ENCODE data around the gene CMTM4.
"Not testable (repeated sequence)": the region's sequence is repeated elsewhere in the genome, so short reads cannot be mapped to it uniquely, and the experiment has no call there.

Gene CMTM4

DNA sequence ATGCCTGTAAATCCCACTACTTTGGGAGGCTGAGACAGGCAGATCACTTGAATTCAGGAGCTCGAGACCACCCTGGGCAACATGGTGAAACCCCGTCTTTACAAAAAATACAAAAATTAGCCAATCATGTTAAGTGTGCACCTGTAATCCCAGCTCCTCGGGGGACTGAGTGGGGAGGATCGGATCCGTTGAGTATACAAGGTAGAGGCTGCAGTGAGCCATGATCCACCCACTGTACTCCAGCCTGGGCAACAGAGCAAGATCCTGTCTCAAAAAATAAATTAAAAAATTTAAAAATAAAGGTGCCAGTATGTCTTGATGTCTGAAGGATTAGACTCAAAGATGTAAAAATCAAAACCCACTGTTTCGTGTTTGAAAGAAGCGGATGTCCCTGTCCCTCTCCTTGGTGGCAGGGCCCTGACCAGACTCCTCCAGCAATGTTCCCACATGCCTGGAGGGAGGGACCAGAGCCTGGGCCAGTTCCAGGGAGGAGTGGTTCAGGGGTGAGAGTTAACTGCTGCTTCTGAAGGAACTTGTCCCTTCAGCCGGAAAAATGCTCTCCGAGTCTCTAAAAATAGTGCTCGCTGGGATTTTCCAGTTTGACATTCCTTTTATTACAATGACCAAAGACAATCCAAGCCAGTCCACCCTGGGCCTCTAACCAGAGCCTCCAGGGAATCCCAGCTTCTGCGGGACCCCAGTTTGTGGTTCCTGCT is 9.4 kb upstream of the CMTM4 start:
- DNase-seq (ENCODE audit: low spot score) = no peak

- DNase-seq (ENCODE audit: low spot score) = no peak
Observed at GRCh38 chr16:66703406-66704215, 7.1 kb upstream of the CMTM4 start.

GRCh38 chr16:66701516-66701915 is 5.0 kb upstream of the CMTM4 start:
- DNase-seq (ENCODE audit: low spot score) = no peak

DNA sequence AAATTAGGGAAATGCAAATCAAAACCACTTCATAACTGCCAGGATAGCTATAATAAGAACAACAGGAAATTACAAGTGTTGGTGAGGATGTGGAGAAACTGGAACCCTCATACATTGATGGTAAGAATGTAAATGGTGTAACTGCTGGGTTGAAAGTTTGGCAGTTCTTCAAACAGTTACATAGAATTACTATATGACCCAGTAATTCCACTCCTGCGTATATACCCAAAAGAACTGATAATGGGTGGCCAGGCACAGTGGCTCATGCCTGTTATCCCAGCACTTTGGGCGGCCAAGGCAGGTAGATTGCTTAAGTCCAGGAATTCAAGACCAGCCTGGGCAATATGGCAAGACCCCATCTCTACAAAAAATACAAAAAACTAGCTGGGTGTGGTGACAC is 4.5 kb upstream of the CMTM4 start:
- no peak for DNase-seq (ENCODE audit: low spot score)

- no peak for DNase-seq (ENCODE audit: low spot score)
Observed at GRCh38 chr16:66699898-66700297, 3.4 kb upstream of the CMTM4 start.

DNA sequence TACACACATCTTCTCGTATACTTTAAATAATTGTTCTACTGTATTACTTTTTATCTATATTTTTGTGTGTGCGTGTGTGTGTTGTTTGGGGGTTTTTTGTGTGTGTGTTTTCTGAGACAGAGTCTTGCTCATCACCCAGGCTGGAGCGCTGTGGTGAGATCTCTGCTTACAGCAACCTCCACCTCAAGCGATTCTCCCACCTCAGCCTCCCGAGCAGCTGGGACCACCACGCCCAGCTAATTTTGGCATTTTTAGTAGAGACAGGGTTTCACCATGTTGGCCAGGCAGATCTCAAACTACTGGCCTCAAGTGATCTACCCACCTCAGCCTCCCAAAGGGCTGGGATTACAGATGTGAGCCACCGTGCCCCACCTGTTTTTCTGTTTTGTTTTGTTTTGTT is 1.5 kb upstream of the CMTM4 start:
- DNase-seq (ENCODE audit: low spot score) = no peak

DNA sequence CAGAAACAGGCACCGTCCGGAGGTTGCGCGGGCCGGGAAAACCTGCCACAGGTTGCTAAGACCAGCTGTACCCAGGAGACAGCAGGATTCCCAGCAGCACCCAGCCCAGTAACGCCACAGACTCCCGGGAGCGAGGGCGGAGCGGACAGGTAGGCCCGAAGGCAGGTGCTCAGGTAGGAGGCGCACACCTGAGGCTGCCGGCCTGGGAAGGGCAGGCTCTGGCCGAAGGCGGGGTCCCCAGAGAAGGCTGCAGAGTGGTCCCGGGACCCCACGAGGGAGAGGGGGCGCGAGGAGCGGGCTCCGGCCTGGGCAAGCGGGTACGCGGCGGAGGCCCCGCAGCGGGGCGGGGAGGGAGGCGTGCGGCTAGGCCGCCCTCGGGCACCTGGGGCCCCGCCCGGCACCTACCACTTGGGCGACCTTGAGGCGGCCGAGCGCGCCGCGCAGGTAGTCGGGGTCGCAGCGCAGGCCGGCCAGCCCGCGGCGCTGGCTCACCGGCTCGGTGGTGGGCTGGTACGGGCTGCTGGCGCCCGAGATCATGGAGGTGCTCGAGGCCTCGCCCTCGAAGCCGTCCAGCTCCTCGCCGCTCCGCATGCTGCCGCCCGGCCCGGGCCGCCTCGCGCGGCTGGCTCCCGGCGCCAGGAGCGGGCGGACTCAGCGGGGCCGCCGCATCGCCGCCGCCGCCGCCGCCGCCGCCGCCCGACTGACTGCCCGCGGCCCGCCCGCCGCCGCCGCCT is 441 bp downstream of the CMTM4 start:
- DNase-seq (ENCODE audit: low spot score) = no peak

DNA sequence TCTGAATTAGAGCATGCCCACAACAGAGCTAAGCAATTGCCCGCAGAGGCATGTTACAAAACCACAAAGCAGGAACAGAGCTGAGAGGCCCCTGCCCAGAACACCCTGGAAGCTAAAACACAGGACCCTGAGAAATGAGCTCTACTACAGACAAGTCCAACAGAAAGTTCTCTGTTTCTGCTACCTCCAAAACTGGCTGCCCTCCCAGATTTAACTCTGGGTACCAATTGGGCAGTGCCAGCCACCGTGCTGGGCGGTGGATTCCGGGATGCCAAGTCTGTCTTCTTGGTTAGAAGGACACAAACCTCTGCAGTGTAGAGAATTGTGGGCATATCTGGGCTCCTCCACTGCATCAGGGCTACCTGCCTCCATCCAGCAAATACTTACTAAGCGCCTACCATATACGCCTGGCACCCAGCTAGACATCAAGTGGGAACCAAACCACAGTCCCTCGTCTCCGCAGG is 1.0 kb downstream of the CMTM4 start:
- DNase-seq (ENCODE audit: low spot score) = no peak

- DNase-seq (ENCODE audit: low spot score) = no peak
Observed at GRCh38 chr16:66693149-66693548, 3.4 kb downstream of the CMTM4 start.

DNA sequence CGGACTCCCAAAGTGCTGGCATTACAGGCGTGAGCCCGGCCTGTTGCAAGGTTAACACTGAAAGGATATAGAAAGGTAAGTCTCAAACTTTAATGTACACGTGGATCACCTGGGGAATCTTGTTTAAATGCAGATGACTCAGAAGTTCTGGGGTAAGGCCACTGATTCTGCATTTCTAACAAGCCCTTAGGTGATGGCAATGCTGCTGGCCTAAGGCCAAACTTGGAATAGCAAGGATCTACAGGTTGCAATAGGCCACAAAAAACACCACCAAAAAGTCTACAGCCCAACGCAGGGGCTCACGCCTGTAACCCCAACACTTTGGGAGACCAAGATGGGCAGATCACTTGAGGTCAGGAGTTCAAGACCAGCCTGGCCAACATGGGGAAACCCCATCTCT is 4.2 kb downstream of the CMTM4 start:
- no peak for DNase-seq (ENCODE audit: low spot score)

GRCh38 chr16:66691234-66691633 is 5.3 kb downstream of the CMTM4 start:
- DNase-seq (ENCODE audit: low spot score) = no peak

GRCh38 chr16:66690106-66690847 is 6.3 kb downstream of the CMTM4 start:
- DNase-seq (ENCODE audit: low spot score) = no peak

- no peak for DNase-seq (ENCODE audit: low spot score)
Observed at GRCh38 chr16:66689282-66689681, 7.3 kb downstream of the CMTM4 start.

GRCh38 chr16:66687906-66688625 is 8.5 kb downstream of the CMTM4 start:
- DNase-seq (ENCODE audit: low spot score) = no peak

GRCh38 chr16:66685501-66686115 is 10.9 kb downstream of the CMTM4 start:
- DNase-seq (ENCODE audit: low spot score) = not testable (repeated sequence)

DNA sequence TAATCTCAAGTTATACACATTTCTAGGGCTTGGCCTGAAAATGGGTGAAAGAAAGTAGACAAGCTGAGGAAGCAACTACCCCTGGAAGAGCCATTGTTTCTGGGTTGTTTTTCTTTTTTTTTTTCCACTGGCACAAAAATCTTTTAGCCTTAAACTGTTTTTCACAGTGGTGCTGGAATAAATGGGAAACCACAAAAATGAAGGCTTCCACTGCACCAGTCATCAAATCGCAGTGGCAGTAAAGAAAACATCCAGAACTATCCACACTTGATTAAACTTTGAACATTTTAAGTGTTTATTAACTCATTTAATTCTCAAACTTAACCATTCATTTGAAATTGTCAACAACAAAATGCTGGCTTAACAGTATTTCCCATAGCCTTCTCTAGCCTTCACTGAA is 14.3 kb downstream of the CMTM4 start:
- no peak for DNase-seq (ENCODE audit: low spot score)

GRCh38 chr16:66681676-66682075 is 14.9 kb downstream of the CMTM4 start:
- no peak for DNase-seq (ENCODE audit: low spot score)

DNA sequence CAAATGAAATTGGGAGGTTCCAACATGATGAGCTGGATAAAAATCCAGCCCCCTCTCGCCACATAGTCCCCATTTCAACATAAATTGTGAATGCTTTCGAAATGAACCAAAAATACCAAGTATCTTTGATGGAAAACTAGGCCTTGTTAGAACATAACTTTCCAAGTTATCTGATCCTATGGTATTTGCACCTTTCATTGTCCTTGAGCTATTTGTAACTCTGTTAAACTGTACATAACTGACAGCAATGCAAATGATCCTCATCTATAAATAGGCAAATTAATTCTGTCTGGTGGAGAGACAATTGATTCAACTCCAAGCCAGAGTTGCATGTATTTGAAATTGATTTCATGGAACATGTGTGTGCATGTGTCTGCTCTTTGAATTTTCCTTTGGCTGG is 18.2 kb downstream of the CMTM4 start:
- DNase-seq (ENCODE audit: low spot score) = no peak

GRCh38 chr16:66677836-66678235 is 18.7 kb downstream of the CMTM4 start:
- DNase-seq (ENCODE audit: low spot score) = no peak

- no peak for DNase-seq (ENCODE audit: low spot score)
Observed at GRCh38 chr16:66677179-66677578, 19.4 kb downstream of the CMTM4 start.

DNA sequence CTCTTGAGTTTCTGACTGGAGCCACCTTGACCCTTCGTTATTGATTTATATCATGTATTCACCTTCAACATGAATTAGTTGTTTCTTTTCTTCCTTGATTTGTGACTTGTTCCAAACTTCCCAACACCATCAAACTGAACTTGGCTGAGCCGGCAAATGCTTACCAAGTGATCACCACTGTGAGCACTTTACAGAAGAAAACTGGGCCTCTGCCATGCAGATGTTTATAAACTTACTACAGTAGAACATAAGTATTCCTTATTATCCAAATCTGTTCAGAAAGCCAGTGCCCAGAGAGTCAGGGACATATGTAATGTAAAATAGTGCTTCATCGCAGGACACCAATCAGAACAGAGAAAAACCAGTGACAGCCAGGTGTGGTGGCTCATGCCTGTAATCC is 19.9 kb downstream of the CMTM4 start:
- no peak for DNase-seq (ENCODE audit: low spot score)

Measured in CD4-positive, alpha-beta T cell treated with Interleukin-6 at 100 ng/mL for 8 hours (primary cell).